Upper lobe of right lung (tissue), 1 donor: ENCODE results near the gene PUM2. TPM values are rescaled to one million over a fixed set of nuclear protein-coding genes. Genes with fewer than 3 reads are reported as not detected.

ENCODE experiments used
- ATAC-seq: fragments of 200-7000 bp; cut with Tn5 transposase; one replicate; pipeline ENCODE4 v1.9.1; 2020; ENCODE audit warnings: mild to moderate bottlenecking, moderate library complexity
- DNase-seq: peaks from one replicate; pipeline ENCODE4 v3.0.0-alpha.2; 2020
- H3K27ac ChIP-seq: fragments of 200-600 bp; one replicate; pipeline ENCODE4 v1.8.0; 2022
- H3K27me3 ChIP-seq: fragments of 200-600 bp; one replicate; pipeline ENCODE4 v1.8.0; 2022; ENCODE audit warnings: mild to moderate bottlenecking
- H3K36me3 ChIP-seq: fragments of 200-600 bp; one replicate; pipeline ENCODE4 v1.8.0; 2022
- H3K4me1 ChIP-seq: fragments of 200-600 bp; one replicate; pipeline ENCODE4 v1.8.0; 2022
- H3K4me3 ChIP-seq: fragments of 200-600 bp; one replicate; pipeline ENCODE4 v1.8.0; 2022; ENCODE audit warnings: mild to moderate bottlenecking
- H3K9me3 ChIP-seq: fragments of 200-600 bp; one replicate; pipeline ENCODE4 v1.8.0; 2022
- CTCF ChIP-seq: fragments of 200-600 bp; IDR thresholded peaks from one replicate; pipeline ENCODE4 v1.8.0; 2022; ENCODE audit warnings: antibody characterized with exemption
- intact Hi-C: fragments of 100-400 bp; cut with DNase I; formaldehyde crosslinking; loops from one replicate; pipeline ENCODE4 v1.11.0; 2022
- total RNA-seq: library from RNA; stranded (reverse); fragmentation: NEBNext Ultra II Directional; extraction: Animal tissue kit (Norgen Biotek cat#: 25700); gene quantifications from one replicate; pipeline ENCODE4 v1.2.1, GENCODE V29; 2021
- donor health status: DM: no; HTN: yes; CAD: no; lungs with severe emphysema.

PUM2 gene
- total RNA-seq, 1 donor from 2014 or later: 116 TPM

- Histone ChIP-seq H3K36me3 (no peaks in the 10 kb centered on the region), H3K27me3 (peaks cover 3% of the 10 kb centered on the region), H3K4me1 (peaks cover 16% of the 10 kb centered on the region), H3K4me3 (peak overlapping the region; percentile 65), H3K9me3 (no peaks in the 10 kb centered on the region), H3K27ac (peak overlapping the region; percentile 72)
- ATAC-seq (no peak), DNase-seq (peak; percentile 58)
- intact Hi-C loops: no loop called here
- no peak for TF ChIP-seq CTCF
Observed at GRCh38 chr2:20222769-20223406, 127.8 kb downstream of the PUM2 start.

GRCh38 chr2:20222014-20222768, 128.5 kb downstream of the PUM2 start:
- no peak for ATAC-seq

GRCh38 chr2:20221555-20221973, 129.1 kb downstream of the PUM2 start:
- Histone ChIP-seq H3K4me1 (peaks cover 16% of the 10 kb centered on the region), H3K27ac (no peak overlapping the region)

More at GRCh38 chr2:20222014-20222768, 128.5 kb downstream of the PUM2 start:
- DNase-seq: peak; percentile 6
- intact Hi-C loops: no loop called here
- no peak for TF ChIP-seq CTCF
- H3K4me1 ChIP-seq: peaks cover 16% of the 10 kb centered on the region
- H3K9me3 ChIP-seq: no peaks in the 10 kb centered on the region
- no peaks in the 10 kb centered on the region for H3K36me3 ChIP-seq
- no peak overlapping the region for H3K27ac ChIP-seq
- H3K4me3 ChIP-seq: peak overlapping the region; percentile 65
- H3K27me3 ChIP-seq: peaks cover 3% of the 10 kb centered on the region

GRCh38 chr2:20220806-20221554, 129.7 kb downstream of the PUM2 start:
- peak; percentile 10 for DNase-seq
- no peak for ATAC-seq
- Histone ChIP-seq H3K27me3 (peaks cover 3% of the 10 kb centered on the region), H3K9me3 (no peaks in the 10 kb centered on the region), H3K4me1 (peaks cover 16% of the 10 kb centered on the region), H3K27ac (no peak overlapping the region), H3K36me3 (no peaks in the 10 kb centered on the region), H3K4me3 (no peak overlapping the region)
- TF ChIP-seq CTCF: no peak
- intact Hi-C loops: no loop called here

More at GRCh38 chr2:20221555-20221973, 129.1 kb downstream of the PUM2 start:
- no peaks in the 10 kb centered on the region for H3K36me3 ChIP-seq
- TF ChIP-seq CTCF: no peak
- intact Hi-C loops: no loop called here
- DNase-seq (peak; percentile 10), ATAC-seq (no peak)
- no peak overlapping the region for H3K4me3 ChIP-seq
- H3K27me3 ChIP-seq: peaks cover 3% of the 10 kb centered on the region
- no peaks in the 10 kb centered on the region for H3K9me3 ChIP-seq

GRCh38 chr2:20219763-20220380, 130.8 kb downstream of the PUM2 start:
- Histone ChIP-seq H3K27ac (no peak overlapping the region), H3K9me3 (no peaks in the 10 kb centered on the region), H3K27me3 (peaks cover 3% of the 10 kb centered on the region), H3K4me1 (peaks cover 8% of the 10 kb centered on the region), H3K36me3 (no peaks in the 10 kb centered on the region), H3K4me3 (no peak overlapping the region)
- ATAC-seq: no peak
- TF ChIP-seq CTCF: no peak
- DNase-seq: peak; percentile 52
- intact Hi-C loops: no loop called here
